GM19328 (cell line): ENCODE data around the gene CPNE9.
"Not testable (repeated sequence)": the region's sequence is repeated elsewhere in the genome, so short reads cannot be mapped to it uniquely, and the experiment has no call there.

Experiments
- ATAC-seq: cut with Tn5 transposase; IDR thresholded peaks from one replicate; pipeline ENCODE4 v1.9.1; 2021; ENCODE audit warnings: mild to moderate bottlenecking, moderate library complexity; ENCODE audit not compliant: unreplicated experiment

The CPNE9 gene

DNA sequence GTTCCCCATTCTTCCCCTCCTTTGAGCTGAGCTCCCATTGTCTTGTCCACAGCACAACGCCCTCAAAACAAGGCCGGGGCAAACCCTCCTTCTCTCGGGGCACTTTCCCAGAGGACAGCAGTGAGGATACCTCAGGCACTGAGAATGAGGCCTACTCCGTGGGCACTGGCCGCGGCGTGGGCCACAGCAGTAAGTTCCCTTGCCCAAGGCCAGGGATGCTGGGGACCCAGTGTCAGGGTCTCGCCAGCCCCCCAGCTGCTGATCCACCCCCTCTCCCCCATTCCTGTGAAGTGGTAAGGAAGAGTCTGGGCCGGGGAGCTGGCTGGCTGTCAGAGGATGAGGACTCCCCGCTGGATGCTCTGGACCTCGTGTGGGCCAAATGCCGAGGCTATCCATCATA, 41.9 kb downstream of the CPNE9 start:
- ATAC-seq, result no peak

DNA sequence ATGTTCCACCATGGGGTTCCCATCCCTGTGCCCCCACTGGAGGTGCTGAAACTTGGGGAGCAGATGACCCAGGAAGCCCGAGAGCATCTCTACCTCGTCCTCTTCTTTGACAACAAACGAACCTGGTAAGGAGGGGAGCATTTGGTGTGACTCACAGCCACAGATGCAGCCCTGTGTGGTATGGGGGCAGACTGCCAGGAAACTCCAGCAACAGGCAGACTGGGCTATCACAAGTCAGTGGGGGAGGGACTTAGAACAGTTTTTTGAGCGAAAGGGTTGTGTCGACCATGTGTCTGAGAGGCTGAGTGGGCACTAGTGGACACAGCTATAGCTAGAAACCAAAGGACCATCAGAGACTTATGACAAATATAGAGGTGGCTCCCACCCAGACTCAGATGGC, 42.7 kb downstream of the CPNE9 start:
- ATAC-seq, result no peak

DNA sequence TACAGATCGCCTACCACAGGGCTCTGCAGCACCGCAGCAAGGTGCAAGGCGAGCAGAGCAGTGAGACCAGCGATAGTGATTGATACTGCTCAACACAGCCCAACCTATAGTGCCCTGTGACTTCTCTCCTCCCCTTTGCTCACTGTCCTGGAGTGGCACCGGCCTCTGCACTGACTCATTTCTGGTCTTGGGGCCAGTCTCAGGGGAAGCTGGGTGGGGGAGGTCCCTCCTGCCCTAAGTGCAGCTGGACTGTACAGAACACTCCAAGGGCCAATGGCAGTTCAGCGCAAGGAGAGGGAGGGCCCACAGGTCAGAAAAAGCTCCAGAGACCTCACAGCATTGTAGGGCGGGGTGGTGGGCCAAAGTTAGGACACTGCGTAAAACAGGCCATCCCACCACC, 43.6 kb downstream of the CPNE9 start:
- ATAC-seq, result no peak

DNA sequence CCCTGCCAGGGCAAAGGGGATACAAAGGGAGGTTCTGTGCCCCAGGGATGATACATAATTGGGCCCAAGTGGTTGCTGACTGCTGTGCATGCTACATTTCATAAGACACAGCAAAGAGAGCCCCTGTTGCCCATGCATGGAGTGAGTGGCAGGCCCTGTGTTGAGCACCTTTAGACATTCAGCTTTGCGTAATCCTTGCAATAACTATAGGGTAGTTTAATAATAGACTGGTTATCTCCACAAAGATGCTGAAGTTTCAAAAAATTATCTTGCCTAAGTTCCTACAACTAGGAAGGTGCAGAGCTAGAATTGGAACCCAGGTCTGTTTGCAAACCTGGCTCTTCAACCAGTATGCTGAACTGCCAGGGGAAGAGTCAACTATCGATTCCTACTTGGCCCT, 44.4 kb downstream of the CPNE9 start:
- ATAC-seq, result no peak

GRCh38 chr3:9749296-9749644, 45.6 kb downstream of the CPNE9 start:
- no peak for ATAC-seq

DNA sequence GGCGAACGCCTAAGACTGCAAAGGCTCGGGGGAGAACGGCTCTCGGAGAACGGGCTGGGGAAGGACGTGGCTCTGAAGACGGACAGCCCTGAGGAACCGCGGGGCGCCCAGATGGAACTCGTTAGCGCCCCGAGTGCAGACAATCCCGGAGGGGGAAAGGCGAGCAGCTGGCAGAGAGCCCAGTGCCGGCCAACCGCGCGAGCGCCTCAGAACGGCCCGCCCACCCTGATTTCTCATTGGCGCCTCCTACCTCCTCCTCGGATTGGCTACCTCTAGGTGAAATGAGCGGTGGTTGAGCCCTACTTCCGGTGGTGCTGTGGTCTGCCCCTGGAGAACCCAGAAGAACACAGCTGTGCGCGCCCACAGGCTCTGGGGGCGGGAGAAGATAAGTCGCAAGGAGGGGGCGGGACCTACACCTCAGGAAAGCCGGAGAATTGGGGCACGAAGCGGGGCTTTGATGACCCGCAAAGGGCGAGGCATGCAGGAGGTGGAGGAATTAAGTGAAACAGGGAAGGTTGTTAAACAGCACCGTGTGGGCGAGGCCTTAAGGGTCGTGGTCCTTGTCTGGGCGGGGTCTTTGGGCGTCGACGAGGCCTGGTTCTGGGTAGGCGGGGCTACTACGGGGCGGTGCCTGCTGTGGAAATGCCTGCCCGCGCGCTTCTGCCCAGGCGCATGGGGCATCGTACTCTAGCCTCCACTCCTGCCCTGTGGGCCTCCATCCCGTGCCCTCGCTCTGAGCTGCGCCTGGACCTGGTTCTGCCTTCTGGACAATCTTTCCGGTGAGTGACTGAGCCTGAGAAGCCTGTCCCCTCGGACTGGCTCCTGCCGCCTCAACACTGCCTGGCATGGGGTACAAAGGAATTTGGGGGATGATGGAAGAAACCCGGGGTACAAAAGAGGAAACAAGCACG, 46.3 kb downstream of the CPNE9 start, which contains the start of gene OGG1:
TSS of gene OGG1 (plus strand) at position 308 of the 911 bp plus-strand sequence. CDS start at position 643, 335 bp downstream.
- ATAC-seq, result peak; percentile 92

DNA sequence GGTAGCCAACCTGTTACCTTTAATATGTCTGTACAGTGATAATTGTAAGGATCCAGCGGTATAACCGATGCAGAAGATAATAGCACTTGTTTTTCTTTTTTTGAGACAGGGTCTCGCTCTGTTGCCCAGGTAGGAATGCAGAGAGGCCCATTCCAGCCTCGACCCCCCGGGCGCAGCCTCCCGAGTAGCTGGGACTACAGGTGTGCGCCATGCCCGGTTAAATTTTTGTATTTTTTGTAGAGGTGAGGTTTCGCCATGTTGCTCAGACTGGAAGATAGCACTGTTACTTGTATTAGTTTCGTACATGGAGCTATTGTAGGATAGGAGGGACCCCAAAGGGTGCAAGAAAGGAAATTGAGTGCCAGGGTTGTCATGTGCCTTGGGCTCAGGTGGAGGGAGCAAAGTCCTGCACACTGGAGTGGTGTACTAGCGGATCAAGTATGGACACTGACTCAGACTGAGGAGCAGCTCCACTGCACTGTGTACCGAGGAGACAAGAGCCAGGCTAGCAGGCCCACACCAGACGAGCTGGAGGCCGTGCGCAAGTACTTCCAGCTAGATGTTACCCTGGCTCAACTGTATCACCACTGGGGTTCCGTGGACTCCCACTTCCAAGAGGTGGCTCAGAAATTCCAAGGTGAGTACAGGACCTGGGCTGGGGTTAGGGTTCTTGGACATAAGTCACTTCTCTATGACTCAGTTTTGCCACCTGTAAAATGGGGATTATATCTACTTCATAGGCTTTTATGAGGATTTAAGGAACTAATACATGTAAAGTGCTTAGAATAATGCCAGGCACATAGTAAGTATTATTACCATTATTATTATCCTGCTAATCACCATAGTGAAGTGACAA, 47.2 kb downstream of the CPNE9 start:
- no peak for ATAC-seq

DNA sequence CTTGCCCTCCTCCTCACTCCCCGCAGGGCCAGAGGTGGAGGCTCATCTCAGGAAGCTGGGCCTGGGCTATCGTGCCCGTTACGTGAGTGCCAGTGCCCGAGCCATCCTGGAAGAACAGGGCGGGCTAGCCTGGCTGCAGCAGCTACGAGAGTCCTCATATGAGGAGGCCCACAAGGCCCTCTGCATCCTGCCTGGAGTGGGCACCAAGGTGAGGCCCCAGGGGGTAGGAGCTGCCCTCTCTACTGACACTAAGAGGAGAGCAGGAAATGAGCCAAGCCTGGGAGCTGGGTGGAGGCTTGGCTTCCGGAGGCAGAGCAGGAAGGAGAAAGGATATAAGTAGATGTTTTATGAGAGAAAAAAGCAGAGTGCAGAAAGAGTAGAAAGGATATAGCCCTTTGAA, 51.0 kb downstream of the CPNE9 start:
- ATAC-seq, result no peak

- no peak for ATAC-seq
Measured at GRCh38 chr3:9757427-9757826, 53.8 kb downstream of the CPNE9 start.

GRCh38 chr3:9760779-9761505, 57.3 kb downstream of the CPNE9 start:
- no peak for ATAC-seq

DNA sequence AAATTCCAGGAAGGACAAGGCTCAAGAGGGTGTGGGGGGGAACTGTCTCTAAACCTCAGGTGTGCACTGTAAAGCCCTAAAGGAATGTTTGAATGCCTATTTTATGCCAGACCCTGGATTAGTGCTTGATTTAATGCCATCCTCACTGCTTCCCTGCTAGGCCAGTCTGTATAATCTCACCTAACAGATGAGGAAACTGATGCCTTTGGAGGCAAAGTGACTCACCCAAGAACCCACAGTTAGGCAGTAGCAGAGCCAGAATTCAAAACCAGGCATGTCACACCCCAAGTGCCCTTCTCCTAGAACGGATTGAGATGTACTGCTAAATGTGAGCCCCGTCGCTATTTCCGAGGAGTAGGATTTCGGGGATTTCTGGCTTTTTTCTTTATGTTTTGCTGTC, 58.3 kb downstream of the CPNE9 start:
- ATAC-seq, result no peak

GRCh38 chr3:9762871-9763270, 59.2 kb downstream of the CPNE9 start:
- no peak for ATAC-seq

DNA sequence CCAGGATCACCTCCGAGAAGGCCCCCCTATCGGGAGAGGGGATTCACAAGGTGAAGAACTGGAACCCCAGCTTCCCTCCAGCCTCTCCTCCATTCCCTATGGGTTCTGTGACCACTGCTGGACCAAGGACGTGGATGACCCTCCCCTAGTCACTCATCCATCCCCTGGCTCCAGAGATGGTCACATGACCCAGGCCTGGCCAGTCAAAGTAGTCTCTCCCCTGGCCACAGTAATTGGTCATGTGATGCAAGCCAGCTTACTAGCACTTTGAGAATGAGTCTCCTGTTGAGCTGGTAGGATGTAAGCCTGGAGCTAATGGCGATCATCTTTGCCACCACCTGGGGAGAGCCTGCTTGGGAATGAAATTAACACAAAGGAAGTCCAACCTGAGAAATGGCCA, 62.2 kb downstream of the CPNE9 start:
- ATAC-seq, result no peak

DNA sequence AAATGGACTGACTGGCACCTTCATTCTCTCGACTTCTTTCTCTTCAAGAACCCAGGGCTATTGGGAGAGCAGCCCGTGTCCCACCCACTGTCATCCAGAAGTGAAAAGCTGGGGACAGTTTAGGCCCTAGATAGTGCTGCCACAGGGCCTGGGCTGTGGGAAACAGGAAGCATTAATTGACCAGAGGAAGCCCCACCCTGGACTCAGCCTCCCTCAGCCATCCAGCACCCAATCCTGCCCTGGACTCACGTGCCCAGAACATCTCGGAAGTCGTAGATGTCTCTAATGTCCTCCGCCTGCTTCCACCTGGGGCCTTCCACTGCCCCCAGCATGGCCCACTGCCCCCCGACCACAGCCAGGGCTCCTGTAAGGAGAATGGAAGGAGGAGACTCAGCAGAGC, 63.8 kb downstream of the CPNE9 start:
- no peak for ATAC-seq

- no peak for ATAC-seq
Measured at GRCh38 chr3:9768141-9768775, 64.6 kb downstream of the CPNE9 start.

- ATAC-seq, result no peak
Measured at GRCh38 chr3:9769012-9769411, 65.4 kb downstream of the CPNE9 start.

DNA sequence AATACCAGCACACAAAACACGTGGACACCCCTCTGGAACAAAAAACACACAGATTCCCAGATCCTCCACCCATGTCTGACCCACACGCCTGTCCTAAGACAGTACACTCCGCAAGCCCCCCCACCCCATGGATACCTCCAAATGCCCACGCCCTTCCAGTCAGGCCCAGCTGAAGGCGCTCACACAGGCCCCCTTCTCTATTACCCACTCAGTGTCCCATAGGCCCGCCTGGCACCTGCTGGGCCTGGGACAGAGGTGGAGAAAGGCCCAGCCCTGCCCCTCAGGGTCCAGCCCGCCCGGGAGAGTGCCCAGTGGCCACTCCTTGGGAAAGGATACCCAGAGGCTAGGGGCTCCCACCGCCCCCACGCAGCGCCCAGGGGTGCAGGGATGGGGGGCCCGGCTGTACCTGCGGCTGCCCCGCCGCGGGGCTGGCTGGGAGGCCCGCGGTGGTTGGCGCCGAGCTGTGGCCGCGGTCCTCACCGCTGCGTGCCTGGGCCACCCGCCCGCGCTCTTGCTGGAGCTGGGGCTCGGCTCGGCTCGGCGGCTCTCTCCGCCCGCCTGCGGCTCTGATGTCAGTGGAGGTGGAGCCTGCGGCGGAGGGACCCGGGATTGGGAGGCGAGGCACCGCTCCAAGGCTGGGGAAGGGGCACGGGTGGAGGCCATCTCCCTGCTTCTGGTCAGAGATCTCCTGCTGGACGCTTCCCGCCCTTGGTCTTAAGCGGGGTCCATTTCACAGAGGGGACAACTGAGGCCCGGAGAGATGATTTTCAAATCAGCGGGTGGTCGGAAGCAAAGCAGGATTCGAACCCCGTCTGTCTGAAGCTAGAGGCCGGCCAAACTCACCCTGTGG, 66.0 kb downstream of the CPNE9 start, which contains the start of gene CAMK1:
TSS of gene CAMK1 (minus strand) at position 522 of the 850 bp plus-strand sequence. CDS start 2,198 bp downstream, outside the sequence.
- peak; percentile 71 for ATAC-seq

- ATAC-seq, result no peak
Measured at GRCh38 chr3:9770276-9770812, 66.7 kb downstream of the CPNE9 start.

DNA sequence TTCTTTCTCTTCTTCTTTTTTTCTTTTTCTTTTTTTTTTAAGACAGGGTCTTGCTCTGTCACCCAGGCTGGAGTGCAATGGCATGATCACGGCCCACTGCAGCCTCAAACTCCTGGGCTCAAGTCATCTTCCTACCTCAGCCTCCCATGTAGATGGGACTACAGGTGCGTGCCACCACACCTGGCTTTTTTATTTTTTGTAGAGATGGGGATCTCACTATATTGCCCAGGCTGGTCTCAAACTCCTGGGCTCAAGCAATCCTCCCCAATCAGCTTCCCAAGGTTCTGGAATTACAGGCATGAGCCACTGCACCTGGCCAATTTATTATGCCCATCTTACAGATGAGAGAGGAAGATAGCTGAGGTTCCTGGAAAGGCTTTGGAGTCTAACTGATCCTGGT, 67.4 kb downstream of the CPNE9 start:
- ATAC-seq, result not testable (repeated sequence)
